ENCODE results near the gene HOXB4.

DNA sequence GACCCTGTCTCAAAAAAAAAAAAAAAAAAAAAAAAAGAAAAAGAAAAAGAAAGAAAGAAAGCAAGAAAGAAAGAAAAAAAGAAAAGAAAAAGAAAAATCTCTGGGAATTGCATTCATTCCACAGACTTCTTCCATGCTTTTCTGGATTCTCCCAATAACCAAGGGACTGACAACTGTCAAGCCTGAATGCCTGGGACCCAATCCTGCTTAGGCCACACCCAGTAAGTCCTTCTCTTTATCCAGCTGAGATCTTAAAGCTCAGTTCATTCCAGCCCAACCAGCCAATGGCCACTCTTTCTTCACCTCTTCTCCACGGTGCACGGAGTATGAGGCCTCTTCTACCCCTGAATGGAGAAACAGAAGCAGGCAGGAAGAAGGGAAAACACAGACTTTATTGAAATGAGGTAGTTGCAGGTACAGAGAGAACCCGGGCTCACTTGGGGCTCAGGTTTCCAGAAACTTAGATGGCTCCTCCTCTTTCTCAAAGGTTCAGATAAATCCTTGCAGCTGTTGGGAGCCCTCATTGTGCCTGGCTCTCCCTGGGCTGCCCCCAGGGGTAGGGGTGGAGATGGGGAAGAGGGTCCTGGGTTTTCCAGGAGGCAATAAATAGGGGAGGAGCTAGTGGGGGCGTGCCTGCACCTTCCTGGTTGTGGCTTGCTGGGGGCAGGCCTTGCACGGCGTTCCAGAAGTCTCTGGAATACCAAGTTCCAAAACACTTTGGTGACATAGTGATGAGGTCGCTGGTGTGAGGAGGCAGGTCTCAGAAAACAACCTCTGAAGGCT, 49.8 kb downstream of the HOXB4 start:
- TF ChIP-seq CTCF (conservative IDR thresholded peaks at IDR 0.05; ENCODE audit: low read depth, low read length): no peak
- TF ChIP-seq EZH2 (IDR thresholded peaks at IDR 0.05; ENCODE audit: low read length, unreplicated experiment): no peak

Data from PC-3 (cell line).